Kidney (tissue), 14 donors: ENCODE data around the gene RHBDL3. TPM values are rescaled to one million over a fixed set of nuclear protein-coding genes. Genes with fewer than 3 reads are reported as not detected.
A peak's percentile ranks its signal among the peaks of the same experiment; 100 is the strongest.

ENCODE experiments used
- DNase-seq, 5 donors: peaks; one replicate each; pipeline ENCODE4 v3.0.0-alpha.2; 2013 to 2020
- FAIRE-seq: peaks from 2 replicates; lab custom pipeline; 2012; peaks lifted over from hg19 to GRCh38; lab: Jason Lieb, UNC
- H3K27ac ChIP-seq, 2 donors: one replicate each; pipeline ENCODE4 v1.7.0; 2013; ENCODE audit warnings: low read depth in 2 of 2, low read length in 2 of 2, inconsistent platforms in 1 of 2
- H3K27me3 ChIP-seq: one replicate; pipeline ENCODE4 v1.7.1; 2013; ENCODE audit warnings: low read length, inconsistent platforms; ENCODE audit not compliant: control insufficient read depth, insufficient read depth
- H3K36me3 ChIP-seq, 3 donors: one replicate each; pipeline versions ENCODE4 v1.7.0 to v1.7.1; 2013; ENCODE audit warnings: low read length in 3 of 3, control low read depth in 1 of 3, inconsistent platforms in 1 of 3; ENCODE audit not compliant: insufficient read depth in 3 of 3, control insufficient read depth in 2 of 3
- H3K4me1 ChIP-seq, 3 donors: one replicate each; pipeline versions ENCODE4 v1.7.0 to v1.7.1; 2013; ENCODE audit warnings: low read length in 3 of 3, inconsistent platforms in 1 of 3, low read depth in 1 of 3; ENCODE audit not compliant: control insufficient read depth in 2 of 3, insufficient read depth in 2 of 3
- H3K4me3 ChIP-seq, 3 donors: one replicate each; pipeline versions ENCODE4 v1.7.0 to v1.8.1; 2013; ENCODE audit warnings: low read length in 3 of 3, control low read depth in 1 of 3, inconsistent platforms in 1 of 3
- H3K9ac ChIP-seq, 3 donors: one replicate each; pipeline versions ENCODE4 v1.7.0 to v1.7.1; 2013; ENCODE audit warnings: low read length in 3 of 3, control low read depth in 1 of 3, inconsistent platforms in 1 of 3
- H3K9me3 ChIP-seq, 3 donors: one replicate each; pipeline versions ENCODE4 v1.7.0 to v1.7.1; 2013; ENCODE audit warnings: low read length in 3 of 3, control low read depth in 1 of 3, inconsistent platforms in 1 of 3; ENCODE audit not compliant: control insufficient read depth in 2 of 3, insufficient read depth in 1 of 3
- intact Hi-C: fragments of 100-400 bp; cut with DNase I; formaldehyde crosslinking; loops from one replicate; pipeline ENCODE4 v1.11.1; 2022
- polyA plus RNA-seq: library from polyadenylated mRNA; stranded (reverse); fragments of 350-450 nt; fragmentation: Illumina TruSeq; extraction: RNeasy Lipid Tissue Mini Kit (QIAGEN cat#74804); gene quantifications from one replicate; pipeline ENCODE4 v1.2.3, GENCODE V29; 2014; ENCODE audit warnings: low read depth, low replicate concordance; ENCODE audit not compliant: insufficient read depth
- total RNA-seq: library from RNA; stranded (reverse); fragmentation: NEBNext Ultra II Directional; extraction: Animal tissue kit (Norgen Biotek cat#: 25700); gene quantifications from one replicate; pipeline ENCODE4 v1.2.1, GENCODE V29; 2021
- TF ChIP-seq, protein P1 (sequence below): IDR thresholded peaks from 3 replicates; pipeline ENCODE4 v1.5.1; 2012; ENCODE audit warnings: mild to moderate bottlenecking, moderate library complexity, borderline replicate concordance; ENCODE audit not compliant: insufficient read depth; ENCODE audit errors: extremely low read depth
- donor health status: control.
- donor health status: control.
- donor health status: control.
- donor health status: control.
- donor health status: control.
- donor health status: DM: yes; HTN: yes; CAD: no.
- donor health status: Normal renal cell carcinoma (clear cell type).

The RHBDL3 gene
- total and polyA plus RNA-seq, 2 donors from 2014 or later: 0.11 to 0.13 TPM

DNA sequence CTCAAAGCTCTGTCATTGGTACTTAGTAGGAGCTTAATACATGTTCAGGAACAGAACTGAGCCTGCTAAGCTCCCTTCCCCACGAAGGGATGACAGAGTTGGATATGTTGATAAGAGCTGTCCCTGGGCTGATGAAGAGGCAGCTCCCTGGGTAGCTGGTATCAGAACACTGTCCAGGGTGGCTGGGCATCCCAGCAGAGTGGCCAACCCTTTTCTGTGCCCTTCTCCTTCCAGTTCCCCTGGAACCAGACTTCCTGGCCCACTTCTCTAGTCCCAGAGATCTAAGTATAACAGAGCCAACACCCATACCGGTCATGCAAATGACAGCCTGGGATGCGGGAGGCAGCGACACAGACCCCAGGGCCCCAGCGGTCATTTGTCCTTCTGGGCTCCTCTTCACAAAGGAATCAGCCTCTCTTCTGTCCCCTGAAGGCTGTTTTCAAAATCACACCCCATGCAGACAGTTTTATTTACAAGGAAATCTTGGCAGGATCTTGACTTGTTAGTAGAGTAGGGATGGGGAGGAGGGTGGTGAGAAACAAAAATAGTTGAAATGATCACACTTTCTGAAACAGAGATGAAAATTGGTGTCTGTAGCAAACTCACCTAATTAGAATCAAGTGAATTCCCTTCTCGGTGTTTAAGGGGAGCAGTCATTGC lies 1.4 kb upstream of the RHBDL3 start:
- Histone ChIP-seq H3K9me3 (no peaks in the 10 kb centered on the region), H3K36me3 (no peaks in the 10 kb centered on the region), H3K9ac (no peak overlapping the region), H3K27ac (no peak overlapping the region), H3K4me1 (peaks cover 0 to 8% (median 0%) of the 10 kb centered on the region in 3 donors), H3K4me3 (no peak overlapping the region), H3K27me3 (peaks cover 13% of the 10 kb centered on the region)
- FAIRE-seq (no peak), DNase-seq (peak in 1 of 5 donors; percentile 29)
- intact Hi-C loops: no loop called here
- TF ChIP-seq, protein P1, sequence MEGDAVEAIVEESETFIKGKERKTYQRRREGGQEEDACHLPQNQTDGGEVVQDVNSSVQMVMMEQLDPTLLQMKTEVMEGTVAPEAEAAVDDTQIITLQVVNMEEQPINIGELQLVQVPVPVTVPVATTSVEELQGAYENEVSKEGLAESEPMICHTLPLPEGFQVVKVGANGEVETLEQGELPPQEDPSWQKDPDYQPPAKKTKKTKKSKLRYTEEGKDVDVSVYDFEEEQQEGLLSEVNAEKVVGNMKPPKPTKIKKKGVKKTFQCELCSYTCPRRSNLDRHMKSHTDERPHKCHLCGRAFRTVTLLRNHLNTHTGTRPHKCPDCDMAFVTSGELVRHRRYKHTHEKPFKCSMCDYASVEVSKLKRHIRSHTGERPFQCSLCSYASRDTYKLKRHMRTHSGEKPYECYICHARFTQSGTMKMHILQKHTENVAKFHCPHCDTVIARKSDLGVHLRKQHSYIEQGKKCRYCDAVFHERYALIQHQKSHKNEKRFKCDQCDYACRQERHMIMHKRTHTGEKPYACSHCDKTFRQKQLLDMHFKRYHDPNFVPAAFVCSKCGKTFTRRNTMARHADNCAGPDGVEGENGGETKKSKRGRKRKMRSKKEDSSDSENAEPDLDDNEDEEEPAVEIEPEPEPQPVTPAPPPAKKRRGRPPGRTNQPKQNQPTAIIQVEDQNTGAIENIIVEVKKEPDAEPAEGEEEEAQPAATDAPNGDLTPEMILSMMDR: no peak

DNA sequence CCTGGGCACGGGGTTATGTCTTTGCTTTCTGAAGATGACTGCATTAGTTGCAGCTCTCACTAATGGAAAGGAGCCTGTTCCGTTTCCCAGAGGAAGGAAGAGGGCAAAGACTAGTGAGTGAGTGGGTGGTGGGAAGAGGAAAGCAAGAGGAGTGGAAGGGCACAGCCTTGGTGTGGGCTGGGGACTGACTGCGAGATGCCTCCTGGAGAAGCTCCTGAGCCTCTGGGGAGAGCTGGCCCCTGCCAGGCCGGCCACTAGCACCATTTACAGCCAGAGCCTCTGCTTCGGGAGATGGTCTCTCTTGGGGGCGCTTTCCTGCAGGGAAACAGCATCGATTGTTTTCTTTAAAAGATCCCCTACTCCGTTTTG lies 825 bp upstream of the RHBDL3 start:
- H3K36me3 ChIP-seq: no peaks in the 10 kb centered on the region
- peak overlapping the region in 1 of 3 donors; percentile 41 for H3K4me3 ChIP-seq
- DNase-seq: peak in 1 of 5 donors; percentile 55
- intact Hi-C loops: no loop called here
- no peak overlapping the region for H3K27ac ChIP-seq
- TF ChIP-seq, protein P1: no peak
- H3K27me3 ChIP-seq: peaks cover 13% of the 10 kb centered on the region
- H3K9me3 ChIP-seq: no peaks in the 10 kb centered on the region
- peak overlapping the region in 1 of 3 donors; percentile 51 for H3K9ac ChIP-seq
- peaks cover 0 to 8% (median 0%) of the 10 kb centered on the region in 3 donors for H3K4me1 ChIP-seq
- FAIRE-seq: no peak

DNA sequence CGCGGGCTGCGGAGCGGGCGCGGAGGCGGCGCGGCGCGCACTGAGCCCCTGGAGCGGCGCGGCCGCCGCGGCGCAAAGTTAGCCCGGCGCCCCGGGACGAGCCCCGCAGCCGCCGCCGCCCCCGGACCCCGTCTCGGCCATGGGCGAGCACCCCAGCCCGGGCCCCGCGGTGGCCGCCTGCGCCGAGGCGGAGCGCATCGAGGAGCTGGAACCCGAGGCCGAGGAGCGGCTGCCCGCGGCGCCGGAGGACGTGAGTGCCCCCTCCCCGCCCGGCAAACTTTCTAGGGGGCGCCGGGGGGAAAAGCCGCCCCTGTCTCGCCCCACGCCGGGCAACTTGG lies 388 bp downstream of the RHBDL3 start:
- no peak for DNase-seq
- Histone ChIP-seq H3K27ac (no peak overlapping the region), H3K4me1 (peaks cover 0 to 8% (median 0%) of the 10 kb centered on the region in 3 donors), H3K36me3 (no peaks in the 10 kb centered on the region), H3K9me3 (no peaks in the 10 kb centered on the region), H3K9ac (no peak overlapping the region), H3K4me3 (peak overlapping the region in 1 of 3 donors; percentile 47), H3K27me3 (peaks cover 13% of the 10 kb centered on the region)
- TF ChIP-seq, protein P1: no peak
- FAIRE-seq: no peak
- intact Hi-C loops: no loop called here
